Mammary epithelial cell (primary cell): Measurements from ENCODE around the gene KIFC3.

ENCODE experiments used
- EZH2 ChIP-seq: IDR thresholded peaks from 2 replicates; pipeline ENCODE4 v1.6.1; 2012; ENCODE audit warnings: low read length, inconsistent platforms, borderline replicate concordance
- TF ChIP-seq, protein P1 (sequence below), 2 donors: IDR thresholded peaks in 1 of 2; conservative IDR thresholded peaks in 1 of 2; 2 replicates each; pipeline ENCODE4 v1.5.1; 2011 to 2012; ENCODE audit warnings: inconsistent platforms in 2 of 2, low read length in 2 of 2, mild to moderate bottlenecking in 2 of 2, control low read depth in 1 of 2, low read depth in 1 of 2; ENCODE audit not compliant: insufficient read depth in 1 of 2; ENCODE audit errors: extremely low read depth in 1 of 2

DNA sequence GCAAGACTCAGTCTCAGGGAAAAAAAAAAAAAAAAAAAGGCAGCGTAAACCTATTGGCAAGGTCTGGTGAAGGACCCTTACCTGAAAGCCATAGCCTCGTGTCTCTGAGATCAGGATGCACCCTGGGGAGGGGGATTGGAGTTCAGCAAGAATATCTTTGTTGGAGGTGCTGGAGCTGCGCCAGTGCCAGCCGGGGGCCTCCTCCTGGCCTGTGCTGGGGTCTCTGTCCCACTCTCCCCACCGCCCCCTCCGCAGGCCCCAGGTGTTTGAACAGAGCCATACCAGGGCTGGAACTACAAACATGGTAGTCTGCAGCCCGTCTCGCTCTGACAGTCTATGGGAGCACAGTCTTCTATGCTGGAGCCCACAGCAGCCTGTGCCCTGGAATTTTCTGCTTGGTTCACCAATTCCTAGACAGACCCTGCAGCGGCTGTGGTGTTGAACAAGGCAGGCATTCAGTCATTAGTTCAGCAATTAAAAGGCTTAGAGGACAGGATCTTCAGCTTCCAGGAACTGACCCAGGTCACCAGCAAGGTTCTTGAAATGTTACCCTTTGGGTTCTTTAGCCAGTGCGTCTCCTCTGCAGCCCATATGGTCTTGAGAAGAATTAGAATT, 42.2 kb upstream of the KIFC3 start:
- TF ChIP-seq, protein P1, sequence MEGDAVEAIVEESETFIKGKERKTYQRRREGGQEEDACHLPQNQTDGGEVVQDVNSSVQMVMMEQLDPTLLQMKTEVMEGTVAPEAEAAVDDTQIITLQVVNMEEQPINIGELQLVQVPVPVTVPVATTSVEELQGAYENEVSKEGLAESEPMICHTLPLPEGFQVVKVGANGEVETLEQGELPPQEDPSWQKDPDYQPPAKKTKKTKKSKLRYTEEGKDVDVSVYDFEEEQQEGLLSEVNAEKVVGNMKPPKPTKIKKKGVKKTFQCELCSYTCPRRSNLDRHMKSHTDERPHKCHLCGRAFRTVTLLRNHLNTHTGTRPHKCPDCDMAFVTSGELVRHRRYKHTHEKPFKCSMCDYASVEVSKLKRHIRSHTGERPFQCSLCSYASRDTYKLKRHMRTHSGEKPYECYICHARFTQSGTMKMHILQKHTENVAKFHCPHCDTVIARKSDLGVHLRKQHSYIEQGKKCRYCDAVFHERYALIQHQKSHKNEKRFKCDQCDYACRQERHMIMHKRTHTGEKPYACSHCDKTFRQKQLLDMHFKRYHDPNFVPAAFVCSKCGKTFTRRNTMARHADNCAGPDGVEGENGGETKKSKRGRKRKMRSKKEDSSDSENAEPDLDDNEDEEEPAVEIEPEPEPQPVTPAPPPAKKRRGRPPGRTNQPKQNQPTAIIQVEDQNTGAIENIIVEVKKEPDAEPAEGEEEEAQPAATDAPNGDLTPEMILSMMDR (conservative IDR thresholded peaks at IDR 0.05 in 1 of 2, IDR thresholded peaks at IDR 0.05 in 1 of 2; ENCODE audit: extremely low read depth in 1 of 2, insufficient read depth in 1 of 2, low read depth in 1 of 2, low read length in 2 of 2), result no peak
- TF ChIP-seq EZH2, result no peak
